HepG2 (cell line): ENCODE results near the gene TPPP2. TPM values are rescaled to one million over a fixed set of nuclear protein-coding genes. Genes with fewer than 3 reads are reported as not detected.

Source experiments
- AGO2 ChIP-seq: fragments of 200-400 bp; formaldehyde crosslinking; optimal IDR thresholded peaks from 2 replicates; pipeline ENCODE3; 2017; ENCODE audit warnings: mild to moderate bottlenecking, low read depth, low read length, moderate library complexity
- CREB1 ChIP-seq, 2 experiments: fragments of 450-650 bp in 1 of 2; IDR thresholded peaks; 2 replicates each; pipeline ENCODE4 v1.6.1; 2016 to 2017; ENCODE audit warnings: control low read depth in 1 of 2, mild to moderate bottlenecking in 1 of 2, missing compliant biosample characterization in 1 of 2, missing genetic modification characterization in 1 of 2
- KLF6 ChIP-seq: IDR thresholded peaks from 2 replicates; pipeline ENCODE4 v1.8.0; 2016; ENCODE audit warnings: missing biosample characterization, missing genetic modification reagents
- MED8 ChIP-seq: sonication (generic); formaldehyde crosslinking; IDR thresholded peaks from 2 replicates; pipeline ENCODE4 v1.8.1; 2023; ENCODE audit warnings: mild to moderate bottlenecking, missing genetic modification reagents; ENCODE audit not compliant: insufficient replicate concordance
- ZNF782 ChIP-seq: sonication (generic); formaldehyde crosslinking; IDR thresholded peaks from 2 replicates; pipeline ENCODE4 v1.4.0; 2020; ENCODE audit warnings: missing genetic modification reagents, mild to moderate bottlenecking, borderline replicate concordance
- polyA plus RNA-seq, 8 experiments: library from polyadenylated mRNA; depleted of rRNA in 3 of 8; stranded (reverse) in 7 of 8; unstranded in 1 of 8; fragments of >200 nt; fragmentation: Illumina TruSeq in 4 of 8; extraction: Trizol in 4 of 8; gene quantifications; 2 replicates each; pipeline versions ENCODE4 v1.2.1 to v1.2.3, GENCODE V29; 2011 to 2016; ENCODE audit warnings: low read depth in 4 of 8, missing spikeins in 1 of 8, mixed read lengths in 1 of 8; ENCODE audit not compliant: insufficient read depth in 1 of 8
- total RNA-seq, 5 experiments: library from RNA; depleted of rRNA; stranded (reverse); fragments of >200 nt; fragmentation: Illumina TruSeq; extraction: Trizol; gene quantifications; 2 replicates each; pipeline ENCODE4 v1.2.3, GENCODE V29; 2016; ENCODE audit warnings: low read depth in 1 of 5
- TF ChIP-seq, protein P1 (sequence below): sonication (generic); formaldehyde crosslinking; IDR thresholded peaks from 2 replicates; pipeline ENCODE4 v1.5.0; 2020; ENCODE audit warnings: mild to moderate bottlenecking, missing genetic modification reagents, borderline replicate concordance
- TF ChIP-seq, protein P2 (sequence below): sonication (generic); formaldehyde crosslinking; IDR thresholded peaks from 2 replicates; pipeline ENCODE4 v1.5.0; 2020; ENCODE audit warnings: mild to moderate bottlenecking, missing genetic modification reagents, borderline replicate concordance
- TF ChIP-seq, protein P3 (sequence below): sonication (generic); formaldehyde crosslinking; conservative IDR thresholded peaks from 2 replicates; pipeline ENCODE4 v1.4.0; 2020; ENCODE audit warnings: missing genetic modification reagents
- TF ChIP-seq, protein P4 (sequence below): sonication (generic); formaldehyde crosslinking; IDR thresholded peaks from 2 replicates; pipeline ENCODE4 v1.4.0; 2020; ENCODE audit warnings: missing genetic modification reagents, borderline replicate concordance

The TPPP2 gene
- total and polyA plus RNA-seq, 2 of the 13 experiments (the other 11 are each of a cell fraction or from before 2014, with no cell fraction given): 0.58 to 4.2 TPM

DNA sequence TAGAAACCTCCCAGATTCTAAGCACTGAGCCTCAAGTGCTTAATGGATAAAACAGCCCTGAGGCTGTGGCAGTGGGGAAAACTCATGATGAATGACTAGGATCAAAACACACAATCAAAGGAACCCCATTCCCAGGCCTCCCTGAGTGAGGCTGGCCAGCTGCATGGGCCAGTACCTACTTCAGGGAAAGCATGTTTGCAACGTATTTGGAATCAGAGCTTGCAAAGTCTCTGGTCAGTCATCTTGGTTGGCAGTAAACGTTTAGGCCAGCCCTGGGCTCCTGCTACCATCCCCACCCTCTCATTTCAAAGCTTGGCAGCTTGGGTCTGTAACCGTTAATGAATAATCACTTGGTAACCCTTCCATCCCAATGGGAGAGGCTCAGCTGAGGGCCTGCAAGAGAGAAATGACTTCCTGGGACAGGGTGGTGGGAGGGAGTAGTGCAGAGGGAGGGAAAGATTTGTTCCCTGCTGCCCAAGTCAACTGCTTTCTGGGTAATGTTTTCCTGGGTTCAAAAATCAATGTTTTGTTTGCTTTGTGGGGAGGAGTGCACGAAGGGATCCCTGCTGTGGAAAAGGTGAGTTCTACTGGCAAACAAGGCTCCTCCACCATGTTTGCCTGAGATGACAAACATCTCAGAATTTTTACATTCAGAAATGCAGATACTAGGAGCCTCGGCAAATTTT, 25.6 kb downstream of the TPPP2 start (continued):
- TF ChIP-seq, protein P1, sequence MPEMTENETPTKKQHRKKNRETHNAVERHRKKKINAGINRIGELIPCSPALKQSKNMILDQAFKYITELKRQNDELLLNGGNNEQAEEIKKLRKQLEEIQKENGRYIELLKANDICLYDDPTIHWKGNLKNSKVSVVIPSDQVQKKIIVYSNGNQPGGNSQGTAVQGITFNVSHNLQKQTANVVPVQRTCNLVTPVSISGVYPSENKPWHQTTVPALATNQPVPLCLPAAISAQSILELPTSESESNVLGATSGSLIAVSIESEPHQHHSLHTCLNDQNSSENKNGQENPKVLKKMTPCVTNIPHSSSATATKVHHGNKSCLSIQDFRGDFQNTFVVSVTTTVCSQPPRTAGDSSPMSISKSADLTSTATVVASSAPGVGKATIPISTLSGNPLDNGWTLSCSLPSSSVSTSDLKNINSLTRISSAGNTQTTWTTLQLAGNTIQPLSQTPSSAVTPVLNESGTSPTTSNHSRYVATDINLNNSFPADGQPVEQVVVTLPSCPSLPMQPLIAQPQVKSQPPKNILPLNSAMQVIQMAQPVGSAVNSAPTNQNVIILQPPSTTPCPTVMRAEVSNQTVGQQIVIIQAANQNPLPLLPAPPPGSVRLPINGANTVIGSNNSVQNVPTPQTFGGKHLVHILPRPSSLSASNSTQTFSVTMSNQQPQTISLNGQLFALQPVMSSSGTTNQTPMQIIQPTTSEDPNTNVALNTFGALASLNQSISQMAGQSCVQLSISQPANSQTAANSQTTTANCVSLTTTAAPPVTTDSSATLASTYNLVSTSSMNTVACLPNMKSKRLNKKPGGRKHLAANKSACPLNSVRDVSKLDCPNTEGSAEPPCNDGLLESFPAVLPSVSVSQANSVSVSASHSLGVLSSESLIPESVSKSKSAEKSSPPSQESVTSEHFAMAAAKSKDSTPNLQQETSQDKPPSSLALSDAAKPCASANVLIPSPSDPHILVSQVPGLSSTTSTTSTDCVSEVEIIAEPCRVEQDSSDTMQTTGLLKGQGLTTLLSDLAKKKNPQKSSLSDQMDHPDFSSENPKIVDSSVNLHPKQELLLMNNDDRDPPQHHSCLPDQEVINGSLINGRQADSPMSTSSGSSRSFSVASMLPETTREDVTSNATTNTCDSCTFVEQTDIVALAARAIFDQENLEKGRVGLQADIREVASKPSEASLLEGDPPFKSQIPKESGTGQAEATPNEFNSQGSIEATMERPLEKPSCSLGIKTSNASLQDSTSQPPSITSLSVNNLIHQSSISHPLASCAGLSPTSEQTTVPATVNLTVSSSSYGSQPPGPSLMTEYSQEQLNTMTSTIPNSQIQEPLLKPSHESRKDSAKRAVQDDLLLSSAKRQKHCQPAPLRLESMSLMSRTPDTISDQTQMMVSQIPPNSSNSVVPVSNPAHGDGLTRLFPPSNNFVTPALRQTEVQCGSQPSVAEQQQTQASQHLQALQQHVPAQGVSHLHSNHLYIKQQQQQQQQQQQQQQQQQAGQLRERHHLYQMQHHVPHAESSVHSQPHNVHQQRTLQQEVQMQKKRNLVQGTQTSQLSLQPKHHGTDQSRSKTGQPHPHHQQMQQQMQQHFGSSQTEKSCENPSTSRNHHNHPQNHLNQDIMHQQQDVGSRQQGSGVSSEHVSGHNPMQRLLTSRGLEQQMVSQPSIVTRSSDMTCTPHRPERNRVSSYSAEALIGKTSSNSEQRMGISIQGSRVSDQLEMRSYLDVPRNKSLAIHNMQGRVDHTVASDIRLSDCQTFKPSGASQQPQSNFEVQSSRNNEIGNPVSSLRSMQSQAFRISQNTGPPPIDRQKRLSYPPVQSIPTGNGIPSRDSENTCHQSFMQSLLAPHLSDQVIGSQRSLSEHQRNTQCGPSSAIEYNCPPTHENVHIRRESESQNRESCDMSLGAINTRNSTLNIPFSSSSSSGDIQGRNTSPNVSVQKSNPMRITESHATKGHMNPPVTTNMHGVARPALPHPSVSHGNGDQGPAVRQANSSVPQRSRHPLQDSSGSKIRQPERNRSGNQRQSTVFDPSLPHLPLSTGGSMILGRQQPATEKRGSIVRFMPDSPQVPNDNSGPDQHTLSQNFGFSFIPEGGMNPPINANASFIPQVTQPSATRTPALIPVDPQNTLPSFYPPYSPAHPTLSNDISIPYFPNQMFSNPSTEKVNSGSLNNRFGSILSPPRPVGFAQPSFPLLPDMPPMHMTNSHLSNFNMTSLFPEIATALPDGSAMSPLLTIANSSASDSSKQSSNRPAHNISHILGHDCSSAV (CRISPR knock-in tag): no peak
- TF ChIP-seq AGO2 (no peak), CREB1 (IDR thresholded peaks at IDR 0.05) (no peak), CREB1 (CRISPR knock-in tag; IDR thresholded peaks at IDR 0.05) (peak; percentile 75; the same call in 1 of the 2 replicates), ZNF782 (CRISPR knock-in tag) (peak; percentile 65; the same call in 1 of the 2 replicates), KLF6 (CRISPR knock-in tag) (peak; percentile 66; the same call in 1 of the 2 replicates), MED8 (CRISPR knock-in tag) (peak; percentile 73)
- TF ChIP-seq, protein P2, sequence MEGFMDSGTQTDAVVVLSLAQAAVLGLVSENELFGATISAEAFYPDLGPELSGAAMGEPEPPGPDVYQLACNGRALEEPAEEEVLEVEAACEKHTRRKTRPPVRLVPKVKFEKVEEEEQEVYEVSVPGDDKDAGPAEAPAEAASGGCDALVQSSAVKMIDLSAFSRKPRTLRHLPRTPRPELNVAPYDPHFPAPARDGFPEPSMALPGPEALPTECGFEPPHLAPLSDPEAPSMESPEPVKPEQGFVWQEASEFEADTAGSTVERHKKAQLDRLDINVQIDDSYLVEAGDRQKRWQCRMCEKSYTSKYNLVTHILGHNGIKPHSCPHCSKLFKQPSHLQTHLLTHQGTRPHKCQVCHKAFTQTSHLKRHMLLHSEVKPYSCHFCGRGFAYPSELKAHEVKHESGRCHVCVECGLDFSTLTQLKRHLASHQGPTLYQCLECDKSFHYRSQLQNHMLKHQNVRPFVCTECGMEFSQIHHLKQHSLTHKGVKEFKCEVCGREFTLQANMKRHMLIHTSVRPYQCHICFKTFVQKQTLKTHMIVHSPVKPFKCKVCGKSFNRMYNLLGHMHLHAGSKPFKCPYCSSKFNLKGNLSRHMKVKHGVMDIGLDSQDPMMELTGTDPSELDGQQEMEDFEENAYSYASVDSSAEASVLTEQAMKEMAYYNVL: peak; percentile 98
- TF ChIP-seq, protein P3, sequence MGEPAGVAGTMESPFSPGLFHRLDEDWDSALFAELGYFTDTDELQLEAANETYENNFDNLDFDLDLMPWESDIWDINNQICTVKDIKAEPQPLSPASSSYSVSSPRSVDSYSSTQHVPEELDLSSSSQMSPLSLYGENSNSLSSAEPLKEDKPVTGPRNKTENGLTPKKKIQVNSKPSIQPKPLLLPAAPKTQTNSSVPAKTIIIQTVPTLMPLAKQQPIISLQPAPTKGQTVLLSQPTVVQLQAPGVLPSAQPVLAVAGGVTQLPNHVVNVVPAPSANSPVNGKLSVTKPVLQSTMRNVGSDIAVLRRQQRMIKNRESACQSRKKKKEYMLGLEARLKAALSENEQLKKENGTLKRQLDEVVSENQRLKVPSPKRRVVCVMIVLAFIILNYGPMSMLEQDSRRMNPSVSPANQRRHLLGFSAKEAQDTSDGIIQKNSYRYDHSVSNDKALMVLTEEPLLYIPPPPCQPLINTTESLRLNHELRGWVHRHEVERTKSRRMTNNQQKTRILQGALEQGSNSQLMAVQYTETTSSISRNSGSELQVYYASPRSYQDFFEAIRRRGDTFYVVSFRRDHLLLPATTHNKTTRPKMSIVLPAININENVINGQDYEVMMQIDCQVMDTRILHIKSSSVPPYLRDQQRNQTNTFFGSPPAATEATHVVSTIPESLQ: 0 out of 2 replicates have a peak, but pooled peaks have one; percentile 52
- TF ChIP-seq, protein P4, sequence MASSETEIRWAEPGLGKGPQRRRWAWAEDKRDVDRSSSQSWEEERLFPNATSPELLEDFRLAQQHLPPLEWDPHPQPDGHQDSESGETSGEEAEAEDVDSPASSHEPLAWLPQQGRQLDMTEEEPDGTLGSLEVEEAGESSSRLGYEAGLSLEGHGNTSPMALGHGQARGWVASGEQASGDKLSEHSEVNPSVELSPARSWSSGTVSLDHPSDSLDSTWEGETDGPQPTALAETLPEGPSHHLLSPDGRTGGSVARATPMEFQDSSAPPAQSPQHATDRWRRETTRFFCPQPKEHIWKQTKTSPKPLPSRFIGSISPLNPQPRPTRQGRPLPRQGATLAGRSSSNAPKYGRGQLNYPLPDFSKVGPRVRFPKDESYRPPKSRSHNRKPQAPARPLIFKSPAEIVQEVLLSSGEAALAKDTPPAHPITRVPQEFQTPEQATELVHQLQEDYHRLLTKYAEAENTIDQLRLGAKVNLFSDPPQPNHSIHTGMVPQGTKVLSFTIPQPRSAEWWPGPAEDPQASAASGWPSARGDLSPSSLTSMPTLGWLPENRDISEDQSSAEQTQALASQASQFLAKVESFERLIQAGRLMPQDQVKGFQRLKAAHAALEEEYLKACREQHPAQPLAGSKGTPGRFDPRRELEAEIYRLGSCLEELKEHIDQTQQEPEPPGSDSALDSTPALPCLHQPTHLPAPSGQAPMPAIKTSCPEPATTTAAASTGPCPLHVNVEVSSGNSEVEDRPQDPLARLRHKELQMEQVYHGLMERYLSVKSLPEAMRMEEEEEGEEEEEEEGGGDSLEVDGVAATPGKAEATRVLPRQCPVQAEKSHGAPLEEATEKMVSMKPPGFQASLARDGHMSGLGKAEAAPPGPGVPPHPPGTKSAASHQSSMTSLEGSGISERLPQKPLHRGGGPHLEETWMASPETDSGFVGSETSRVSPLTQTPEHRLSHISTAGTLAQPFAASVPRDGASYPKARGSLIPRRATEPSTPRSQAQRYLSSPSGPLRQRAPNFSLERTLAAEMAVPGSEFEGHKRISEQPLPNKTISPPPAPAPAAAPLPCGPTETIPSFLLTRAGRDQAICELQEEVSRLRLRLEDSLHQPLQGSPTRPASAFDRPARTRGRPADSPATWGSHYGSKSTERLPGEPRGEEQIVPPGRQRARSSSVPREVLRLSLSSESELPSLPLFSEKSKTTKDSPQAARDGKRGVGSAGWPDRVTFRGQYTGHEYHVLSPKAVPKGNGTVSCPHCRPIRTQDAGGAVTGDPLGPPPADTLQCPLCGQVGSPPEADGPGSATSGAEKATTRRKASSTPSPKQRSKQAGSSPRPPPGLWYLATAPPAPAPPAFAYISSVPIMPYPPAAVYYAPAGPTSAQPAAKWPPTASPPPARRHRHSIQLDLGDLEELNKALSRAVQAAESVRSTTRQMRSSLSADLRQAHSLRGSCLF (CRISPR knock-in tag): no peak; the same call in 1 of the 2 replicates
